GM18858 (cell line): ENCODE results near the gene ZNF500.
"Not testable (repeated sequence)": the region's sequence is repeated elsewhere in the genome, so short reads cannot be mapped to it uniquely, and the experiment has no call there.

Experiments
- ATAC-seq: cut with Tn5 transposase; IDR thresholded peaks from one replicate; pipeline ENCODE4 v1.9.1; 2021; ENCODE audit not compliant: unreplicated experiment

Gene ZNF500

GRCh38 chr16:4746991-4747574 is 19.9 kb downstream of the ZNF500 start:
- no peak for ATAC-seq

DNA sequence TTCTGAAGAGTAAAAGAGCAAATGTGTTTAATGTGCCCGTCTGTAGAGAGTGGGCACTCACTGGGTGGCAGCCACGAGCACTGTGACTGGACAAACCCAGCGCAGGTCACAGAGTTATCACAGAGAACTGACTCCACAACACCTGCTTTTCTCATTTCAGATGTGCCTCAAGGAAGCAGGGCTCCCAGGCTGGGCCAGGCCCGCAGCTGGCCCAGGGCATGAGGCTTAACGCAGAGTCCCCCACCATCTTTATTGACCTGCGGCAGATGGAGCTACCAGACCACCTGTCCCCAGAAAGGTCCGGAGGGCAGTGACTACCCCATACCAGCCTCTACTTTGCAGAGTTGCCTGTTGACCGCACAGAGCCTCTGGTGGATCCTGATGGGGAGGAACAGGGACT is 20.7 kb downstream of the ZNF500 start:
- ATAC-seq: no peak

DNA sequence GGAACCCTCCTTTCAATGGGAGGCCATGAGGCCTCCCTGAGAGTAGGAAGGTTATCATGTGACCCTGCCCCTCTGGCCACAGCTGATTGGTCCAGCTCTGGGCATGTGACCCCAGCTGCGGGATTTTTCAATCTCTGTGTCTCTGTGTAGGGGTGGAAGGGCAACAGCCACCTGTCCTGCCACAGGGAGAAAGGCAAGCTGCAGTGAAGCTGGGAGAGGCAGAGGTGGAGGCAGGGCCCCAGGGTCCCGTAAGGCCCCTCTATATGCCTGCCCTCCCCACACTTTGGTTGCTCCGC is 21.7 kb downstream of the ZNF500 start:
- ATAC-seq: no peak

- no peak for ATAC-seq
Observed at GRCh38 chr16:4744555-4745273, 22.2 kb downstream of the ZNF500 start.

- no peak for ATAC-seq
Observed at GRCh38 chr16:4743226-4743878, 23.6 kb downstream of the ZNF500 start.

DNA sequence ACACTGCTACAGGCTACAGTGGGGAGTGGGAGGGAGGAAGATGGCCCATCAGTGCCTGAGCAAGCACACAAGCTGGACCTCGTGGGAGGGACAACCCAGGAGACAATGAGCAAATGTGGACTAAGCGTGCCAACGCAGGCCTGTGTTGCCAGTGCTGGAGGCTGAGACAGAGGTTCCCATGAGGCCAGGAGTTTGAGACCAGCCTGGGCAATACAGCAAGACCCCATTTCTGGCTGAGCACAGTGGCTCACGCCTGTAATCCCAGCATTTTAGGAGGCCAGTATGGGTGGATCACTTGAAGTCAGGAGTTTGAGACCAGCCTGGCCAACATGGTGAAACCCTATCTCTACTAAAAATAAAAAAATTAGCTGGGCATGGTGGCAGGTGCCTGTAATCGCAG is 28.6 kb downstream of the ZNF500 start:
- not testable (repeated sequence) for ATAC-seq

- no peak for ATAC-seq
Observed at GRCh38 chr16:4737545-4737944, 29.4 kb downstream of the ZNF500 start.

GRCh38 chr16:4736546-4736945 is 30.4 kb downstream of the ZNF500 start:
- no peak for ATAC-seq

GRCh38 chr16:4734730-4735535 is 32.0 kb downstream of the ZNF500 start:
- peak; percentile 37 for ATAC-seq

- peak; percentile 74 for ATAC-seq
Observed at GRCh38 chr16:4734063-4734729, 32.8 kb downstream of the ZNF500 start, which contains the start of the genes ANKS3 and DNAAF8. TSS of gene ANKS3 (minus strand) at chr16:4734271. CDS start at chr16:4730149, 4,122 bp downstream. TSS of gene DNAAF8 (plus strand) at chr16:4734537. CDS start at chr16:4736515, 1,978 bp downstream.

DNA sequence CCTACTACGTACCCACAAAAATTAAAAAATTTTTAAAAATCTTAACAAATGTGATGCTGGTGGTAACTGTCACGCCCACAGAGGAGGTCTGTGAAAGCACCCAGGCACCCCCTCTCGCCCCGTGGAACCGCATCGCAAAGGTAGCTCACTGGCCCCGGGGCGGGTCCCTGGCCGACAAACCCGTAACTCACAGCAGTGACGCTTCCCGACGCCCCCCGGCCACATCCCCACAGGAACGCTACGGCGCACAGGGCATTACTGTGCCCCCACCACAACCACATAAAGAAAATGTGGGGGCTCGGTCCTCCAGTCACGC is 33.3 kb downstream of the ZNF500 start:
- no peak for ATAC-seq

DNA sequence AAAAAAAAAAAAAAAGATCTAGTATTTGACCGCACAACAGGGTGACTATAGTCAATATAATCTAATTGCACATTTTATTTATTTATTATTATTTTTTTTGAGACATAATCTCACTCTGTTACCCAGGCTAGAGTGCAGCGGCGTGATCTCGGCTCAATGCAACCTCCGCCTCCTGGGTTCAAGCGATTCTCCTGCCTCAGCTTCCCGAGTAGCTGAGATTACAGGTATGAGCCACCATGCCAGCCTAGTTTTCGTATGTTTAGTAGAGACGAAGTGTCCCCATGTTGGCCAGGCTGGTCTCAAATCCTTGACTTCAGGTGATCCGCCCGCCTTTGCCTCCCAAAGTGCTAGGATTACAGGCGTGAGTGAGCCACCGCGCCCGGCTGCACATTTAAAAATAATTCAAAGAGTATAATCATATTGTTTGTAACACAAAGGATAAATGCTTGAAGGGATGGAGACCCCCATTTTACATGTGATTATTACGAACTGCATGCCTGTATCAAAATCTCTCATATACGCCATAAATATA is 33.7 kb downstream of the ZNF500 start:
- no peak for ATAC-seq

GRCh38 chr16:4729876-4730275 is 37.1 kb downstream of the ZNF500 start:
- no peak for ATAC-seq

DNA sequence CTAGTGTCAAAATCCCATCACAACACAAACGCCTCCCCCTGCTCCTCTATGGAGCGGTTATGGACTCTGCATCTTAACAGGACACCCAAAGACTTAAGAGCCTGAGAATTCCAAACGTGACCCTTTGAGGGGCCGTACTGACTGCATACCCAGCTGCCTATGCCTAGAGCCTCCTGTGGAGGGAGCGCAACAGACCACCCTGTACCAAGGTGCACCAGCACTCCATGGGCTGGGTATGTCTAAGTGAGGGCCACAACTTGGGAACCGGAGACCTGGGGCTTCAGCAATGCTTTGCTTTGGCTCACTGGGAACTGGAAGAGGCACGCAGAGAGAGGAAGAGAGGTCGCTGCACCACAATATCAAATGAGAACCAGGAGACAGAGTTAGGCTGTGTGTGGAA is 38.3 kb downstream of the ZNF500 start:
- ATAC-seq: no peak

- no peak for ATAC-seq
Observed at GRCh38 chr16:4726616-4727015, 40.3 kb downstream of the ZNF500 start.

GRCh38 chr16:4724661-4725270 is 42.2 kb downstream of the ZNF500 start:
- no peak for ATAC-seq

DNA sequence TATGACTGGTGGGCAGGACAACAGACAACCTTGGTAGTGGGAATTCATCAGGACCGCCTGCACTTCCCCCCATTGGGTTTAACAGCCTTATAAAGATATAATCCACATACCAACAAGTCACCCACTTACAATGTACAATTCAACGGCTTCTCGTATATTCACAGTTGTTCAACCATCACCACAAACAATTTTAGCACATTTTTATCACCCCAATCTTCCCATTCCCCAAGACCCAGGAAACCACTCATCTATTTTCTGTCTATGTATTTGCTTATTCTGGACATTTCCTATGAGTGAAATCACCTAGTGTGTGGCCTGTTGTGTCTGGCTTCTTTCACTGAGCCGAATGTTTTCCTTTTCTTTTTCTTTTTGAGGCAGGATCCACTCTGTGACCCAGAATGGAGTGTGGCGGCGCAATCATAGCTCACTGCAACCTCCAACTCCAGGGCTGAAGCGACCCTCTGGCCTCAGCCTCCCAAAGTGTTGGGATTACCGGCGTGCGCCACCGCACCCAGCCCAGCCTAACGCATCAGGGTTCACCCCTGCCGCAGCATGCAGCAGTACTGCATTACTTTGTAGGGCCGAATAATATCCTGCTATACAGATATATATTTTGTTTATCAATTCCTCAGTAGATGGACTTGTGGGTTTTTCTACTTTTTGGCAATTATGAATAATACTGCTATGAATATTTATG is 43.7 kb downstream of the ZNF500 start:
- ATAC-seq: no peak

GRCh38 chr16:4718466-4718865 is 48.5 kb downstream of the ZNF500 start:
- no peak for ATAC-seq

- no peak for ATAC-seq
Observed at GRCh38 chr16:4714996-4715395, 52.0 kb downstream of the ZNF500 start.
